Stimulated activated naive CD8-positive, alpha-beta T cell treated with anti-CD3 and anti-CD28 coated beads, Interleukin-15, Interleukin-2, amounts not matched to agents 100 ng/mL and 50 ng/mL, for 24 hours (primary cell): Measurements from ENCODE around the gene NUP93.

Experiments used
- H3K27ac Mint-ChIP-seq: one replicate; pipeline ENCODE4 v1.8.0; 2021; ENCODE audit warnings: mild to moderate bottlenecking, mixed read lengths
- H3K27me3 Mint-ChIP-seq: one replicate; pipeline ENCODE4 v1.8.0; 2021; ENCODE audit warnings: mixed read lengths
- H3K36me3 Mint-ChIP-seq: one replicate; pipeline ENCODE4 v1.8.0; 2021; ENCODE audit warnings: low read depth, mixed read lengths
- H3K4me1 Mint-ChIP-seq: one replicate; pipeline ENCODE4 v1.8.0; 2021; ENCODE audit warnings: low read depth, mixed read lengths
- H3K4me3 Mint-ChIP-seq: one replicate; pipeline ENCODE4 v1.8.0; 2021; ENCODE audit warnings: mild to moderate bottlenecking, mixed read lengths
- H3K9me3 Mint-ChIP-seq: one replicate; pipeline ENCODE4 v1.8.0; 2021; ENCODE audit warnings: mixed read lengths

NUP93 gene

DNA sequence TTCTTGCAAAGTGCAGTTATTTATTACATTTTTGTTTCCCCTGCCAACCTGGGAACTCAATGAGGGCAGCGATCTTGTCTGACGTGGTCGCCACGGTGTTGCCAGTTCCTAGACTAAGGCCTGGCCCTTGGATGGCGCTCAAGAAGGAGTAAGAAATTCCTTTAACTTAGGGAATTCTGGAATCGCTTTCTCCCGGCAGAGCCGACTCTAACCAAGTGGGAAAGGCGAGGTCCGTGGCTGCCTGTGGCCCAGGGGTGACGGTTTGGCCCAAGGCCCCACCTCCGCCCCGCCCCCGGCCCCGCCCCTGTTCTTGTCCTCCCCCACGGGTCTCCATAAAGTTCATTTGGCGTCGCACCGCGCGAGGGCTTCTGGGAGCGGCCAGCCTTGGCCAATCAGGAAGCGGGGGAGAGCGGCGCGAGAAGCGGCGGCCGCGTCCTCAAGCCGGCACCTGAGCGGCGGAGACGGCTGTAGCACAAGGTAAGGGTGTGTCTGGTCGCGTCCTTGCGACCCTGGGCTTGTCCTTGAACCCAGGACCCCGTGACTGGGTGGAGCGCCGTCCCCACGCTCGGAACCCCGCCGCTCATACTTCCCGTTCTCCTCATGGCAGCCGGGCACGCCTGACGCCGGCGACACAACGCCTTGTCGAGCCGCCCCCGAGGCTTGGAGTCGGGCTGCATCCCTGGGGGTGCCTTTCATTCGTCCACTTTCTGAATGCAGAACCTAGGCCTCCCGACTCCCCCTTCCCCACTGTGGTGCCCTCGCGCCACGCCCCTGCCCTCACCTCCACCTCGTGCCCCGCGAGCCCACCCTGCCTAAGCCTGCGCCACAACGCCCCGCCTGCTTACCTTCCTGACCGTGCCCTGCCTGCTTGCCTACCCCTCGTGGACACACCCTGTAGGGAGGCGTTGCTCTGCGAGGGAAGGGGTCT is at the start of gene NUP93:
Gene NUP93, plus strand, starts transcription at position 395 of the 928 bp plus-strand sequence. CDS start 18,119 bp downstream, outside the sequence.
- peaks cover 13% of the 10 kb centered on the region for H3K4me1 Mint-ChIP-seq
- no peaks in the 10 kb centered on the region for H3K27me3 Mint-ChIP-seq
- H3K9me3 Mint-ChIP-seq: no peaks in the 10 kb centered on the region
- H3K4me3 Mint-ChIP-seq: no peak within 1 kb of the TSS
- H3K27ac Mint-ChIP-seq: peak within 1 kb of the TSS; percentile 86
- H3K36me3 Mint-ChIP-seq: no peaks in the 10 kb centered on the region

DNA sequence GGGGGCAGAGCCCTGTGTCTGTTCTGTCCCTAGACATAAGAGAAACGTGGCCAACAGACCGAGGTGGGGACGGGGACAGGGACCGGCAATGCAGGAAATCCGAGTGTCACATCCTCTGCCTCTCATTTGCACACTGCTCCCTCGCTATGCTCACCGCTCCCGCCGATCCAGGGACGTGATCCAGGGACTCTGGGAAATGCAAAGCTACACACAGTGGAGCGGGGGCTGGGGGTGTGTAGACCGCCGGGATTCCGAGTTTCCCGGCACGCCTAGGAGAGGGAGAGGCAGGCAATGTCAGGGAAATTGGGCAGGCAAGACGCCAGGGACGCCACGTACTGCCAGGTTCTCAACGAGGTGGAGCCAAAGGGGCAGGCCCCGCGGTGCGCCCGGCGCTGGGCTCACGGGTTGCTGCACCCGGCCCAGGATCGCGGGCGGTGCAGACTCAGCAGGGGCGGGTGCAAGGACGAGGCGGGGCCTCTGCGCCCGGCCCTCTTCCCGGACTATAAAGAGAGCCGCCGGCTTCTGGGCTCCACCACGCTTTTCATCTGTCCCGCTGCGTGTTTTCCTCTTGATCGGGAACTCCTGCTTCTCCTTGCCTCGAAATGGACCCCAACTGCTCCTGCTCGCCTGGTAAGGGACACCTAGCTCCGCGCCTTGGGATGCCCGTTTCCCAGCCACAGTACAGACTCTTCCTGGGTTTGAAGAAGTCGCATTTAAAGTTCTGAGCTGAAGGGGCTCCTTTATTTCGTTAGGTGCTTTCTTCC is 47.8 kb upstream of the NUP93 start, which contains the start of gene MT1X:
Gene MT1X, plus strand, starts transcription at position 532 of the 764 bp plus-strand sequence. Its CDS starts 71 bp downstream, at position 603.
- Mint-ChIP-seq H3K9me3 (no peaks in the 10 kb centered on the region), H3K4me3 (peak within 1 kb of the TSS; percentile 90), H3K36me3 (peaks cover 4% of the 10 kb centered on the region), H3K27ac (peak within 1 kb of the TSS; percentile 82), H3K27me3 (no peaks in the 10 kb centered on the region), H3K4me1 (peaks cover 20% of the 10 kb centered on the region)

DNA sequence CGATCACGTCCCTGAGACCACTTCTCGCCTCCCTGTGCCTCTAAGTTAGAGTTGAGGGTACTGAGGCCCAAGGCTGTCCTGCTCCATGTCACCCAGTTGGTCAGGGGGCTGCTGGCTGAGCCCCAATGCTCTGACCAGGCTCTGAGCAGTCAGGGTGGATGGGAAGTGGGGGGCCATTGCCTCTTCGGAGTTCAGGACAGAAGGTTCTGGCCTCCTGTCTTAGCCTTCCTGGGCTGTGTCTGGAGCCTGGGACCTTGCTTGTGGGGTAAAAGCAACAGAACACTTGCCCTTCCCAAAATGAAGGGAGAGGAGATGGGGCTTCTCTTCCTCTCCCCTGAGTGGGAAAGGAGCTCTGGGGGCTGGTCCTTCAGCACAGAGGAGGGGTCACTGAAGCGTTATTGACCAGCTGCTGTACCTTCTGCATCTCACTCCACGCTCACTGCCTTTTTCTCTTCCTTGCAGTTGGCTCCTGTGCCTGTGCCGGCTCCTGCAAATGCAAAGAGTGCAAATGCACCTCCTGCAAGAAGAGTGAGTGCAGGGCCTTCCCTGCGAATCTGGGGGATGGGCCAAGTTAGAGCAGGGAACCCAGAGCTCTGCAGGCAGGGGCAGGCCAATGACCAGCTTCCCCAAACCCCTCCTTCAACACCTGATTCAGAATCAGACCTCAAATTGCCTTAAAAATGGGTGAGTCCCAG is 47.1 kb upstream of the NUP93 start:
- no peaks in the 10 kb centered on the region for H3K9me3 Mint-ChIP-seq
- H3K36me3 Mint-ChIP-seq: peaks cover 4% of the 10 kb centered on the region
- H3K27ac Mint-ChIP-seq: peak overlapping the region; percentile 82
- H3K4me1 Mint-ChIP-seq: peaks cover 20% of the 10 kb centered on the region
- peak overlapping the region; percentile 90 for H3K4me3 Mint-ChIP-seq
- no peaks in the 10 kb centered on the region for H3K27me3 Mint-ChIP-seq

DNA sequence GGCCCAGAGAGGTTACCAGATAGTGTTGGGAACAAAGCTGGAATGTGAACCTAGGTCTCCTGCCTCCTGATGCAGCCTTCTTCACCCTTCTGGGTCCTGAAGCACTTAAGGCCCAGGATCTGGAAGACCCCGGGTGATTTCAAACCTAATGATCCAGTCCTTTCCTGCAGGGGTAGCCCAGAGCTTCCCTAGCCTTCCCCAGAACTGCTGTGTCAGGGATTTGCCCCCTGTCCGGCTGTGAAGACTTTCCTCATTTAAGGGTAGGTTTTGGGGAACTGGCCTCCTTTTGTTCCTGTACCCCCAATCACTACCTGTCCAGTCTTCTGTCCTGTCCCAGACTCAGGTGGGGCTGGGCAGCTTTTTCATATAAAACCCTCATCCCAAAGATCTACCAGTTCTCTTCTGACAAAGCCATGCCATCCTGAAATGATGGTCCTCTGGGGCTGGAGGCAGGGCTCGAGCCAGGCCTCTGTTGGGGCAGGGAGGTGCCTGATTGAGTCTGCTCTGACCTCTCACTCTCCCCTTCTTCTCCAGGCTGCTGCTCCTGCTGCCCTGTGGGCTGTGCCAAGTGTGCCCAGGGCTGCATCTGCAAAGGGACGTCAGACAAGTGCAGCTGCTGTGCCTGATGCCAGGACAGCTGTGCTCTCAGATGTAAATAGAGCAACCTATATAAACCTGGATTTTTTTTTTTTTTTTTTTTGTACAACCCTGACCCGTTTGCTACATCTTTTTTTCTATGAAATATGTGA is 46.3 kb upstream of the NUP93 start:
- H3K9me3 Mint-ChIP-seq: no peaks in the 10 kb centered on the region
- H3K27me3 Mint-ChIP-seq: no peaks in the 10 kb centered on the region
- no peak overlapping the region for H3K27ac Mint-ChIP-seq
- H3K36me3 Mint-ChIP-seq: peaks cover 4% of the 10 kb centered on the region
- peak overlapping the region; percentile 90 for H3K4me3 Mint-ChIP-seq
- peaks cover 20% of the 10 kb centered on the region for H3K4me1 Mint-ChIP-seq

DNA sequence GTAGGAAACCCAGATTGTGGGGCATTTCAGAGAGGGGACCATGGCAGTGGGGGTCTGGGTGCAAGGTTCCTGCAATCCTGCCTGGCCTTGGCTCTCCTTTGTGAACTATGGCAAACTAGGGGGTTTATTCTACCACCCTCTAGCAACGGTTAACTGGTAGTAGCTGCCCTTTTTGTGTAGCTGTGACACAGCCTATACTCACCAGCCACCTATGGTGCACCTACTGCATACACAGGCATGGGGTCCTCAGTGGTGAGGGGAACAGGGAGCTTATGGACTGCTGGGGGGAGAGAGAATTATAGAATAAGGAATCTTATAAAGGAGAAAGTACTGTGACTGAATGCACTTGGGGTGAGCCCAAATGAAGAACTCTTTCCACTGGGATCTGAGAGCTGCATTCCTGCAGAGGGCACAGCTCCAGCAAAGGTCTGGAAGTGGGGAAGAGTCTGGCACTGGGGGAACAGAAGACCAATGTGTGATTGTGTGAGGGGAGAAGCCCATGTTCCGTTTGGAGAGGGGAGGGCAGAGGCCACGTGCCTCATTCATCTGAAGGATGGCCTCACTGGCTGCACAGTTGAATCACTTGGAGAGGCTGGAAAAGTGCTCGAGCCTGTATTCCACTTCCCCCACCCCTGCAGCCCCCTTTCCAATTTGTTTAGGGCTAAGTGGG is 45.5 kb upstream of the NUP93 start:
- H3K27me3 Mint-ChIP-seq: no peaks in the 10 kb centered on the region
- H3K4me1 Mint-ChIP-seq: peaks cover 20% of the 10 kb centered on the region
- H3K9me3 Mint-ChIP-seq: no peaks in the 10 kb centered on the region
- H3K27ac Mint-ChIP-seq: no peak overlapping the region
- H3K4me3 Mint-ChIP-seq: no peak overlapping the region
- peaks cover 4% of the 10 kb centered on the region for H3K36me3 Mint-ChIP-seq

DNA sequence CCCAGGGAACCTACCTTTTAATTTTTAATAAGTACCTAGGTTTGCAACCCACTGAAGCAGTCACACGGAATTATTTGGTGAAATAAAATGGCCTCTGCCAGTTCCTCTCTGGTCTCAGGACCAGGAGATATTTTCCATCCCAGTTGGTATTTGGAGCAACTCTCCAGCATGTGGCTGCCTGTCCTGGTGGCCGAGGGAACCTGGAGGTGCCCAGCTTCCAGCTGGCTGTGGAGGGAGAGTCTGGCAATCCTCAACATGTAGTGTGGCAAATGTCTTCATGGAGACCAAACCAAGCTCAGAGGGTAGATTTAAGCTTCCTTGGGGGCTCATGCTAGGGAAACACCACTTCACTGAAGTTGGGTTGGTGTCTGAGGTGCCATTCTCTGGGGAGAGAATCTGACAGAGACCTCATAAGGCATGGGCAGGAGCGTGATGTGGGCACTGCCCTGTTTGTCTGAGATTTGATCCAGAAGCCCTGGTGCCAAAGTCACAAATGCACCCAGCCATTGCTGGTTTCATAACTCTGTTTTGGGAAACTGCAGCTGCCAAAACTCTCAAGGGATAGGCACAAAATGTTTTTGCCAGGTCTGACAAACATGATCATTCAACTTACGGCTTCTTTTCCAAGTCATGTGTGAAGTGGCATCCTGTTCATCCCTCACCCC is 44.9 kb upstream of the NUP93 start:
- Mint-ChIP-seq H3K27me3 (no peaks in the 10 kb centered on the region), H3K4me3 (no peak overlapping the region), H3K27ac (no peak overlapping the region), H3K36me3 (peaks cover 4% of the 10 kb centered on the region), H3K9me3 (no peaks in the 10 kb centered on the region), H3K4me1 (peaks cover 20% of the 10 kb centered on the region)

DNA sequence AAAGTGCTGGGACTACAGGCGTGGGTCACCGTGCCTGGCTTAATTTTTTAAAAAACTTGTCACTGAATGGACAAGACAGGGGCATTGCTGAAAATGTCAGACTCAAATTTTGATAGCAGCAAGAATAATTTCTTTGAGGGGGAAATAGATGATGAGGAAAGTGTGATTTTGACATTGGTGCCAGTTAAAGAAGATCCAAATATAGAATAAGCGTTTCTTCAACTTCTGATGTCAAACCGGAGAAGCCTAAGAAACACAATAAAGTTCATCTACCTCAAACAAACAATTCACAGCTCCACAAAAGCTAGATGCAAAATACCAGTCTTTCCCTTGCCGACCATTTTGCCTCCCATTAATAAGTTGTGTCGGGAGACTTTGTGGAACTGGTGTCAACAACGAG is 43.2 kb upstream of the NUP93 start:
- H3K36me3 Mint-ChIP-seq: peaks cover 4% of the 10 kb centered on the region
- no peaks in the 10 kb centered on the region for H3K9me3 Mint-ChIP-seq
- no peak overlapping the region for H3K4me3 Mint-ChIP-seq
- no peak overlapping the region for H3K27ac Mint-ChIP-seq
- peaks cover 14% of the 10 kb centered on the region for H3K4me1 Mint-ChIP-seq
- H3K27me3 Mint-ChIP-seq: no peaks in the 10 kb centered on the region

DNA sequence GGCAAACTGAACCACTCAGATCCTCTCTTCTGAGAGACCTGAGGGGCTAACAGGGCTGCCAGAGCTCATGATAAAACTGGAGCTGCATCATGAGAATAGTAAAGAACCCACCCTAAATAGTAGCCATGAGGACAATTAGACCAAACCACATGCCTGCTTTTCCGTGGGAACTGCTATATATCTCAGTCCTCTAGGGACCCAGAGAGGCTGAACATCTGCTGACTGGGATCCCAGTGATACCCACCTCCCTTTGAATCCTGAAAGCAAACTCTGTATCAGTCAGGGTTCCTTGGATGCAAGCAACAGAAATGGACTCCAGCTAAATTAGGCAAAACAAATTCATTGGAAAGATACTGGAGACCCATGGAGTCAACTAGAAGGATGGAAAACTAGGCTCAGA is 41.2 kb upstream of the NUP93 start:
- Mint-ChIP-seq H3K4me3 (no peak overlapping the region), H3K9me3 (no peaks in the 10 kb centered on the region), H3K4me1 (peaks cover 4% of the 10 kb centered on the region), H3K27ac (no peak overlapping the region), H3K36me3 (peaks cover 4% of the 10 kb centered on the region), H3K27me3 (no peaks in the 10 kb centered on the region)

DNA sequence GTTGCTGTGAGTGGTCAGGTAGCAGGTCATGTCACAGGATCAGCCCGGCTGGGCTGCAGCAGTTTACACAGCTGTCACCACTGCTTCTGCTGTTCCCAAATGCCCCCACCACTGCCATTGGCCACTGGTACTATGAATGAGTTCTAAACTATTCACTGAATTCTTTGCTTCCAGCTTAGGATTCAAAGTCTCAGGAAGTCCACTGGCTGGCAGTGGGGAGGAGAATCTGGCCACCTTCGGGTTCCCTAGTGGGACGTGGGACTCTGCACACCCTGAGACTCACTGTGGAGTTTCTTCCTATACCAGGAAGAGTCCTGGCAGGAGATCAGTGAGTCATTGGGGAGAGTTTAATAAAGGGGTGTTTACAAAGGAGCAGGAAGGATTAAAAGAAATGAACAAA is 40.8 kb upstream of the NUP93 start:
- H3K27ac Mint-ChIP-seq: no peak overlapping the region
- H3K4me3 Mint-ChIP-seq: no peak overlapping the region
- no peaks in the 10 kb centered on the region for H3K4me1 Mint-ChIP-seq
- no peaks in the 10 kb centered on the region for H3K9me3 Mint-ChIP-seq
- H3K27me3 Mint-ChIP-seq: no peaks in the 10 kb centered on the region
- H3K36me3 Mint-ChIP-seq: peaks cover 4% of the 10 kb centered on the region

DNA sequence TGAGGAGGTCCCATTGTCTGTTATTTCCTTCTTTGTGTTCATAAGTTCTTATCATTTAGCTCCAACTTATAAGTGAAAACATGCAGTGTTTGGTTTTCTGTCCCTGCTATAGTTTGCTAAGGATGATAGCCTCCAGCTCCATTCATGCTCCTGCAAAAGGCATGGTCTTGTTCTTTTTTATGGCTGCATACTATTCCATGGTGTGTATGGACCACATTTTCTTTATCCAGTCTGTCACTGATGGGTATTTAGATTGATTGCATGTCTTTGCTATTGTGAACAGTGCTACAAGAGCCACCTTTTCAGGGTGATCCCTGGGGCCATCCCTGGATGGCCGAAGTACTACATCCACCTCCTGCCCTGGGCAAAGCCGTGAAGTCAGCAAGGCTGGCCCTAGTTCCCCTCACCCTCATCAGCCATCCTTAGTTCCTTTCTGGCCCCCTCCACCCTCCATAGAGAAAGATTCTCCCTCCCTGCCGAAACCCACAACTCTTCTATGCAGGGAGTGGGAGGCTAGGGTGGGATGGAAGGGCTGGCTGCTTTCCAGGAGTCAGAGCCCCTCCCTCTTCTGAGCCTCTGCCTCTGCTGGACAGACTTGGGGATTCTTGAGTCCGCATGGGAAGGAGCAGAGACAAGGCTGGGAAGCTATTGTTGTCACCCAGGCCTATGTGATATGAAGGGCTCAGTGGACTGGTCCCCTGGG is 39.4 kb upstream of the NUP93 start:
- no peak overlapping the region for H3K4me3 Mint-ChIP-seq
- no peaks in the 10 kb centered on the region for H3K4me1 Mint-ChIP-seq
- H3K27ac Mint-ChIP-seq: no peak overlapping the region
- H3K36me3 Mint-ChIP-seq: peaks cover 4% of the 10 kb centered on the region
- no peaks in the 10 kb centered on the region for H3K9me3 Mint-ChIP-seq
- H3K27me3 Mint-ChIP-seq: no peaks in the 10 kb centered on the region

DNA sequence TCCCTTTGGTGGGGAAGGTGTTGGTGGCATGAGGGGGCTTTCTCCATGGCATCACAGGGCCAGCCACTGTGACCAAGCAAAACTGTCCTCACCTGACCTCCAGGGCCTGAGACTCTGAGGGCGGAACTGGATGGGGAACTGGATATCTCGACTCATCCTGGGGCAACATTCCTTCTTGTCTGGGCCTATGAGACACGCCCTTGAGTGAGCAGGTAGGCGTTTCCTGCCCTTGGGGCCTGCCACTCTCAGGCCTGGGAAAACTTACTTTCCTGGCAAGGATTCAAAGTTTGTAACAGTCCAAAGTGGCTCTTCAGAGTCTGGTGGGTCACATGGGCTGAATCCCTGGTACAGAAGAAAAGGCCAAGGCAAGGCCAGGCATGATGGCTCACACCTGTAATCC is 38.0 kb upstream of the NUP93 start:
- Mint-ChIP-seq H3K4me3 (no peak overlapping the region), H3K9me3 (no peaks in the 10 kb centered on the region), H3K27ac (no peak overlapping the region), H3K36me3 (no peaks in the 10 kb centered on the region), H3K27me3 (no peaks in the 10 kb centered on the region), H3K4me1 (no peaks in the 10 kb centered on the region)

DNA sequence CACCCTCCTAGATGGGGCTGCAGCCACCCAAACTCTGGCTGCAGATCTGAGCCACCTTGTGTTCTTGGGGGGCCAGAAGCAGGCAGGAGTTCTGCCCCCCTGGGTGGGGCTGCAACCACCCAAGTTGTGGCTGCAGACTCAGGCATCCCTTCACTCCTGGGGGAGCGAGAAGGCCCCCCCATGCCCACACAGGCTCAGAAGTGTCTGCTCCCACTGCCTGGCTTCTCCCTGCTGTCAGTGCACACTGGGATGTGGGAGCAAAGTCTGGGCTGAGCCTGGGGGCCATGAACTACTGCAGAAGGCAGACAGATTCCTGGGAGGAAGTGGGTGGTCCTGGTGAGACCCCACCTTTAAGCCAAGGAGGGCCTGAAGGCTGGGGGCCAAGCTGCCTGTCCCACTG is 34.7 kb upstream of the NUP93 start:
- Mint-ChIP-seq H3K36me3 (no peaks in the 10 kb centered on the region), H3K27ac (no peak overlapping the region), H3K4me1 (no peaks in the 10 kb centered on the region), H3K4me3 (no peak overlapping the region), H3K27me3 (no peaks in the 10 kb centered on the region), H3K9me3 (no peaks in the 10 kb centered on the region)
